Vagina (tissue), 2 donors: Measurements from ENCODE around the gene EHD2. TPM values are rescaled to one million over a fixed set of nuclear protein-coding genes. Genes with fewer than 3 reads are reported as not detected.
"Not testable (repeated sequence)": the region's sequence is repeated elsewhere in the genome, so short reads cannot be mapped to it uniquely, and the experiment has no call there.

Experiments
- DNase-seq, 2 donors: peaks; one replicate each; pipeline ENCODE4 v3.0.0-alpha.2; 2017; ENCODE audit errors: extremely low spot score in 2 of 2
- H3K27ac ChIP-seq: fragments of 200-600 bp; sonication (generic); one replicate; pipeline ENCODE4 v1.5.1; 2019
- H3K27me3 ChIP-seq: fragments of 200-600 bp; sonication (generic); one replicate; pipeline ENCODE4 v1.5.1; 2019
- H3K36me3 ChIP-seq, 2 donors: fragments of 200-600 bp; sonication (generic); one replicate each; pipeline ENCODE4 v1.5.1; 2017 to 2019
- H3K4me1 ChIP-seq: fragments of 200-600 bp; sonication (generic); one replicate; pipeline ENCODE4 v1.5.1; 2019
- H3K4me3 ChIP-seq, 2 donors: fragments of 200-600 bp; sonication (generic); 1 replicate in 1 of 2; 2 replicates in 1 of 2; pipeline ENCODE4 v1.5.1; 2016 to 2019
- H3K9me3 ChIP-seq: fragments of 200-600 bp; sonication (generic); one replicate; pipeline ENCODE4 v1.5.1; 2019
- POLR2A ChIP-seq, 2 donors: fragments of 450-650 bp; IDR thresholded peaks; one replicate each; pipeline ENCODE4 v1.6.1; 2017; ENCODE audit warnings: antibody characterized with exemption in 2 of 2, mild to moderate bottlenecking in 2 of 2, moderate library complexity in 2 of 2
- POLR2AphosphoS5 ChIP-seq, 2 donors: sonication (generic); formaldehyde crosslinking; IDR thresholded peaks; one replicate each; pipeline ENCODE4 v1.9.0; 2017; ENCODE audit warnings: antibody characterized with exemption in 2 of 2, mild to moderate bottlenecking in 2 of 2, low read depth in 1 of 2; ENCODE audit not compliant: insufficient read depth in 1 of 2
- intact Hi-C: fragments of 100-400 bp; cut with DNase I; formaldehyde crosslinking; loops from one replicate; pipeline ENCODE4 v1.15.1; 2023
- total RNA-seq: library from RNA; depleted of rRNA; stranded (reverse); fragments of >200 nt; gene quantifications from one replicate; pipeline ENCODE4 v1.2.3, GENCODE V29; 2016
- TF ChIP-seq, protein P1 (sequence below), 3 experiments: fragments of 450-650 bp in 2 of 3; fragments of 200-600 bp in 1 of 3; sonication (generic) in 1 of 3; IDR thresholded peaks; one replicate each; pipeline ENCODE4 v1.5.1; 2017 to 2019; ENCODE audit warnings: antibody characterized with exemption in 3 of 3, mild to moderate bottlenecking in 2 of 3, moderate library complexity in 2 of 3

Gene EHD2
- total RNA-seq, 1 donor from 2014 or later: 125 TPM

DNA sequence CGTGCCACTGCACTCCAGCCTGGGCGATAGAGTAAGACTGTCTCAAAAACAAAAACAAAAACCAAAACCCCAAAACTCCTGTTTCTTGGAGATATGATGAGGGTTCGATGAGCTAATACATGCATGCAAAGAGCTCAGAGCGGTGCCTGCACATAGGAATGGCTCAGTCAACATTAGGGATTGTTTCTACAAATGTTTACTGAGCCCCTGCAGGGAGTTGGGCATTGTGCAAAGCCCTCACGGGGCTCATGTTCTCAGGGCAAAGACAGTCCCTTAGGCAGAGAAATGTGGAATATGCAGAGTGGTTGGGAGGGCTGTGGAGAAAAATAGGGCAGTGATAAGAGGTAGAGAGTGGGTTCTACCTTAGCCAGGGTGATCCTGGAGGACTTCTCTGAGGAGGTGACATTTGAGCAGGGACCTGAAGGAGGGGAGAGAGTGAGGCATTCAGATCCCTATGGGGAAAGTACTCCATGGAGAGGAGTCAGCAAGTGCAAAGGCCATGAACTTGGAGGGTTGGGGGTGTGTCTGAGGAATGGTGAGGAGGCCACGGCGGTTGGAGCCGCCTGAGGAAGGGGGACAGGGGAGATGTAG, 1.5 kb upstream of the EHD2 start:
- H3K4me3 ChIP-seq: no peak overlapping the region
- peaks cover 0 to 4% of the 10 kb centered on the region in 2 donors for H3K36me3 ChIP-seq
- H3K27ac ChIP-seq: no peak overlapping the region
- H3K27me3 ChIP-seq: no peaks in the 10 kb centered on the region
- DNase-seq: no peak
- no peaks in the 10 kb centered on the region for H3K9me3 ChIP-seq
- no peak for TF ChIP-seq POLR2A (IDR thresholded peaks at IDR 0.05)
- TF ChIP-seq, protein P1, sequence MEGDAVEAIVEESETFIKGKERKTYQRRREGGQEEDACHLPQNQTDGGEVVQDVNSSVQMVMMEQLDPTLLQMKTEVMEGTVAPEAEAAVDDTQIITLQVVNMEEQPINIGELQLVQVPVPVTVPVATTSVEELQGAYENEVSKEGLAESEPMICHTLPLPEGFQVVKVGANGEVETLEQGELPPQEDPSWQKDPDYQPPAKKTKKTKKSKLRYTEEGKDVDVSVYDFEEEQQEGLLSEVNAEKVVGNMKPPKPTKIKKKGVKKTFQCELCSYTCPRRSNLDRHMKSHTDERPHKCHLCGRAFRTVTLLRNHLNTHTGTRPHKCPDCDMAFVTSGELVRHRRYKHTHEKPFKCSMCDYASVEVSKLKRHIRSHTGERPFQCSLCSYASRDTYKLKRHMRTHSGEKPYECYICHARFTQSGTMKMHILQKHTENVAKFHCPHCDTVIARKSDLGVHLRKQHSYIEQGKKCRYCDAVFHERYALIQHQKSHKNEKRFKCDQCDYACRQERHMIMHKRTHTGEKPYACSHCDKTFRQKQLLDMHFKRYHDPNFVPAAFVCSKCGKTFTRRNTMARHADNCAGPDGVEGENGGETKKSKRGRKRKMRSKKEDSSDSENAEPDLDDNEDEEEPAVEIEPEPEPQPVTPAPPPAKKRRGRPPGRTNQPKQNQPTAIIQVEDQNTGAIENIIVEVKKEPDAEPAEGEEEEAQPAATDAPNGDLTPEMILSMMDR (IDR thresholded peaks at IDR 0.05): no peak
- no peak for TF ChIP-seq POLR2AphosphoS5 (IDR thresholded peaks at IDR 0.05; ENCODE audit: insufficient read depth in 1 of 2, low read depth in 1 of 2)
- peaks cover 28% of the 10 kb centered on the region for H3K4me1 ChIP-seq
- intact Hi-C loops: loop anchor here (10.0 kb wide), 1 partner anchor 73 kb away; no protein-coding TSS in a partner anchor

DNA sequence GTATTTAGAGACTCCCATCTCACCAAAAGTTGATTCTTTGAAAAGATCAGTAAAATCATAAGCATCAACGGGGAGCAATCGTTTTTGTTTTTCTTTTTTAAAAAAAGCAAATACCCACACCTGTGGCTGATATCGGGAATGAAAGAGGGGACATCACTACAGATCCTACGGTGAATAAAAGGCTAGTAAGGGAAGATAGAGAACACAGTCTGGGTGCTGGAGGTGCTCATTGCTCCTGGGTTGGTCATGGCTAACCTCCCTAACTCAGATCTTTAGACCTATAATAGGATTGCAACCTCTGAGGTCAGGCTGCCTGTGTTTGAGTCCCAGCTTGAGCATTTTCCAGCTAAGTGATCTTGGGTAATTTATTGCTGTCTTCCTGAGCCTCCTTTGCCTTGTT, 1.1 kb downstream of the EHD2 start:
- peaks cover 54% of the 10 kb centered on the region for H3K4me1 ChIP-seq
- H3K36me3 ChIP-seq: peaks cover 0 to 13% of the 10 kb centered on the region in 2 donors
- no peak for DNase-seq
- H3K4me3 ChIP-seq: peak overlapping the region; percentile 71 to 81
- no peaks in the 10 kb centered on the region for H3K27me3 ChIP-seq
- H3K27ac ChIP-seq: peak overlapping the region; percentile 97
- TF ChIP-seq POLR2AphosphoS5 (IDR thresholded peaks at IDR 0.05; ENCODE audit: insufficient read depth in 1 of 2, low read depth in 1 of 2) (no peak), POLR2A (IDR thresholded peaks at IDR 0.05) (no peak)
- TF ChIP-seq, protein P1 (IDR thresholded peaks at IDR 0.05): no peak
- H3K9me3 ChIP-seq: no peaks in the 10 kb centered on the region
- intact Hi-C loops: loop anchor here (10.0 kb wide), 1 partner anchor 70 kb away; no protein-coding TSS in a partner anchor

DNA sequence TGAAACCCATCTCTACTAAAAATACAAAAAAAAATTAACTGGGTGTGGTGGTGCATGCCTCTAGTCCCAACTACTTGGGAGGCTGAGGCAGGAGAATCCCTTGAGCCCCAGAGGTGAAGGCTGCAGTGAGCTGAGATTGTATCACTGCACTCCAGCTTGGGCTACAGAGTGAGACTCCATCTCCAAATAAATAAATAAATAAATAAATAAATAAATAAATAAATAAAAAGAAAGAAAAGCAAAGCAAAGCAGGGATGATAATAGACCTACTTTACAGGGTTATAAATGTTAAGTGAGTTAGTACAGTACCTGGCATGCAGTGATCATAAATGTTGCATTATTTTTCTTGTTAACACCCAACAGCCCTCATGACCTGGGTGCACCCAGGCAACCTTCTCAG, 1.6 kb downstream of the EHD2 start:
- Histone ChIP-seq H3K4me1 (peaks cover 59% of the 10 kb centered on the region), H3K36me3 (peaks cover 0 to 13% of the 10 kb centered on the region in 2 donors), H3K27ac (peak overlapping the region; percentile 97), H3K4me3 (peak overlapping the region; percentile 71 to 81)
- not testable (repeated sequence) for DNase-seq, H3K27me3 ChIP-seq, H3K9me3 ChIP-seq
- intact Hi-C loops: loop anchor here (10.0 kb wide), 1 partner anchor 70 kb away; no protein-coding TSS in a partner anchor

DNA sequence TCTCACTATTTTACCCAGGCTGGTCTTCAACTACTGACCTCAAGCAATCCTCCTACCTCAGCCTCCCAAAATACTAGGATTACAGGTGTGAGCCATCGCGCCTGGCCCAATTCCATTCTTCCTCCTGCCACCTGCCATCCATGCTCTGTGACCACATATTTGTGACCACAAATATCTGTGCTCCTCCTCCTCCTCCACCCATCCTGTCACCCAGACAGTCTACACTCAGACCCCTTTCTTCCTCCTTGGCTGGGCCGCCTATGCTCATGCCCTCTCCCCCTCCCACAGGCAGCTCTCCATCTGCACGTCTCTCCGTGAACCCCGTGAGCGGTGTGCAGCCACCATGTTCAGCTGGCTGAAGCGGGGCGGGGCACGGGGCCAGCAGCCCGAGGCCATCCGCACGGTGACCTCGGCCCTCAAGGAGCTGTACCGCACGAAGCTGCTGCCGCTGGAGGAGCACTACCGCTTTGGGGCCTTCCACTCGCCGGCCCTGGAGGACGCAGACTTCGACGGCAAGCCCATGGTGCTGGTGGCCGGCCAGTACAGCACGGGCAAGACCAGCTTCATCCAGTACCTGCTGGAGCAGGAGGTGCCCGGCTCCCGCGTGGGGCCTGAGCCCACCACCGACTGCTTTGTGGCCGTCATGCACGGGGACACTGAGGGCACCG, 3.2 kb downstream of the EHD2 start:
- Histone ChIP-seq H3K4me3 (peak overlapping the region; percentile 15 to 27), H3K27ac (peak overlapping the region; percentile 97), H3K27me3 (no peaks in the 10 kb centered on the region), H3K36me3 (peaks cover 0 to 13% of the 10 kb centered on the region in 2 donors), H3K9me3 (no peaks in the 10 kb centered on the region), H3K4me1 (peaks cover 74% of the 10 kb centered on the region)
- intact Hi-C loops: loop anchor here (10.0 kb wide), 1 partner anchor 68 kb away; no protein-coding TSS in a partner anchor
- DNase-seq: no peak
- TF ChIP-seq POLR2A (IDR thresholded peaks at IDR 0.05) (no peak), POLR2AphosphoS5 (IDR thresholded peaks at IDR 0.05; ENCODE audit: insufficient read depth in 1 of 2, low read depth in 1 of 2) (no peak)
- TF ChIP-seq, protein P1 (IDR thresholded peaks at IDR 0.05): no peak

DNA sequence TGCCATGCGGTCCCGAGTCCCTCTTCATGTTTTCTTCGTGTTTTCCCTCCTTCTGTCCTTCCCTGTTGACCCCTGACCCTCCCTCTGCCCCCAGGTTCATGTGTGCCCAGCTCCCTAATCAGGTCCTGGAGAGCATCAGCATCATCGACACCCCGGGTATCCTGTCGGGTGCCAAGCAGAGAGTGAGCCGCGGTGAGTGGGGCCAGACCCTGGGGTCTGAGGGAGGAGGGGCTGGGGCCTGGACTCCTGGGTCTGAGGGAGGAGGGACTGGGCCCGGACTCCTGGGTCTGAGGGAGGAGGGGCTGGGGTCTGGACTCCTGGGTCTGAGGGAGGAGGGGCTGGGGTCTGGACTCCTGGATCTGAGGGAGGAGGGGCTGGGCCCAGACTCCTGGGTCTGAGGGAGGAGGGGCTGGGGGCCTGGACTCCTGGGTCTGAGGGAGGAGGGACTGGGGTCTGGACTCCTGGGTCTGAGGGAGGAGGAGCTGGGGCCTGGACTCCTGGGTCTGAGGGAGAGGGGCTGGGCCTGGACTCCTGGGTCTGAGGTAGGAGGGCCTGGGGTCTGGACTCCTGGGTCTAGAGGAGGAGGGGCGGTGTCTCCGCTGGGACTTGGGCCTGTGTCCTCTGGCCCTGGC, 5.3 kb downstream of the EHD2 start:
- H3K27ac ChIP-seq: peak overlapping the region; percentile 97
- H3K36me3 ChIP-seq: peaks cover 0 to 13% of the 10 kb centered on the region in 2 donors
- intact Hi-C loops: loop anchor here (10.0 kb wide), 1 partner anchor 66 kb away; no protein-coding TSS in a partner anchor
- not testable (repeated sequence) for H3K9me3 ChIP-seq, H3K27me3 ChIP-seq, DNase-seq
- peaks cover 92% of the 10 kb centered on the region for H3K4me1 ChIP-seq
- peak overlapping the region; percentile 29 to 46 for H3K4me3 ChIP-seq
